Measurements from ENCODE around the gene OR2M7. TPM values are rescaled to one million over a fixed set of nuclear protein-coding genes. Genes with fewer than 3 reads are reported as not detected.

The OR2M7 gene
- polyA plus RNA-seq, 1 donor (not counting 4 experiments of a cell fraction or from before 2014, with no cell fraction given) = not detected

DNA sequence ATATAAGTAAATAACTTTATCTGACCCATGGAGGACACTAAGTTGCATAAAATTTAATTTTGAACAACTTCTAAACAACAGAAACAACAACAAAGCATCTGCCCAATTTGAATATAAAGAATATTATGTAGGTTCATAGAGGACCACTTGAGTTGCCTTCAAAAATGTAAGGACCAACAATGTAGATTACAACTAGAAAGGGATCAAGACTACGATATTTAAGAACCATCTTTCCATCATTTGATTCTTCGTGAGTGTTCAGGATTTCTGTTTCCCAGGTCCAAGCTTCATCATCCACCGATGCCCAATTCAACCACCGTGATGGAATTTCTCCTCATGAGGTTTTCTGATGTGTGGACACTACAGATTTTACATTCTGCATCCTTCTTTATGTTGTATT, 24.1 kb upstream of the OR2M7 start, which contains the start of gene OR14C36:
Gene OR14C36 (plus strand): TSS at position 301 of the 400 bp plus-strand sequence. CDS start 0 bp downstream, at position 301.
- no peaks in the 10 kb centered on the region for H3K4me1 ChIP-seq (ENCODE audit: control insufficient read depth, extremely low read depth, insufficient read depth, low read length)
- TF ChIP-seq EZH2 (IDR thresholded peaks at IDR 0.05; ENCODE audit: low read length) = no peak
- TF ChIP-seq, protein P1, sequence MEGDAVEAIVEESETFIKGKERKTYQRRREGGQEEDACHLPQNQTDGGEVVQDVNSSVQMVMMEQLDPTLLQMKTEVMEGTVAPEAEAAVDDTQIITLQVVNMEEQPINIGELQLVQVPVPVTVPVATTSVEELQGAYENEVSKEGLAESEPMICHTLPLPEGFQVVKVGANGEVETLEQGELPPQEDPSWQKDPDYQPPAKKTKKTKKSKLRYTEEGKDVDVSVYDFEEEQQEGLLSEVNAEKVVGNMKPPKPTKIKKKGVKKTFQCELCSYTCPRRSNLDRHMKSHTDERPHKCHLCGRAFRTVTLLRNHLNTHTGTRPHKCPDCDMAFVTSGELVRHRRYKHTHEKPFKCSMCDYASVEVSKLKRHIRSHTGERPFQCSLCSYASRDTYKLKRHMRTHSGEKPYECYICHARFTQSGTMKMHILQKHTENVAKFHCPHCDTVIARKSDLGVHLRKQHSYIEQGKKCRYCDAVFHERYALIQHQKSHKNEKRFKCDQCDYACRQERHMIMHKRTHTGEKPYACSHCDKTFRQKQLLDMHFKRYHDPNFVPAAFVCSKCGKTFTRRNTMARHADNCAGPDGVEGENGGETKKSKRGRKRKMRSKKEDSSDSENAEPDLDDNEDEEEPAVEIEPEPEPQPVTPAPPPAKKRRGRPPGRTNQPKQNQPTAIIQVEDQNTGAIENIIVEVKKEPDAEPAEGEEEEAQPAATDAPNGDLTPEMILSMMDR (optimal IDR thresholded peaks at IDR 0.05 in 1 of 3, IDR thresholded peaks at IDR 0.05 in 1 of 3, conservative IDR thresholded peaks at IDR 0.05 in 1 of 3; ENCODE audit: extremely low read depth in 1 of 3, insufficient read depth in 2 of 3, low read length in 3 of 3) = no peak
- H4K20me1 ChIP-seq (ENCODE audit: control insufficient read depth, extremely low read depth, insufficient read depth, low read length) = no peaks in the 10 kb centered on the region
- no peak within 1 kb of the TSS for H3K4me2 ChIP-seq (ENCODE audit: control insufficient read depth, extremely low read depth, insufficient read depth, low read depth, low read length)
- H3K9me3 ChIP-seq (ENCODE audit: control insufficient read depth, low read depth, low read length) = no peaks in the 10 kb centered on the region
- H3K36me3 ChIP-seq (ENCODE audit: control insufficient read depth in 2 of 2, extremely low read depth in 1 of 2, insufficient read depth in 2 of 2, low read length in 2 of 2) = no peaks in the 10 kb centered on the region
- H3K27me3 ChIP-seq (ENCODE audit: control insufficient read depth, extremely low read depth, insufficient read depth, low read length) = no peaks in the 10 kb centered on the region
- DNase-seq (ENCODE audit: low read depth, low spot score) (no peak), FAIRE-seq (no peak)
- H3K9me1 ChIP-seq (ENCODE audit: control insufficient read depth, extremely low read depth, insufficient read depth, low read length) = no peaks in the 10 kb centered on the region
- H3K9ac ChIP-seq (ENCODE audit: control insufficient read depth, extremely low read depth, insufficient read depth, low read length) = no peak within 1 kb of the TSS
- no peak within 1 kb of the TSS for H3K27ac ChIP-seq (ENCODE audit: control insufficient read depth, insufficient read depth, low read length)
- H3K4me3 ChIP-seq (ENCODE audit: control insufficient read depth in 2 of 3, extremely low read depth in 1 of 3, insufficient read depth in 2 of 3, low read depth in 1 of 3, low read length in 3 of 3) = no peak within 1 kb of the TSS
- no peaks in the 10 kb centered on the region for H3K79me2 ChIP-seq (ENCODE audit: control insufficient read depth, insufficient read depth, low read length)
- no peak within 1 kb of the TSS for H2AFZ ChIP-seq (ENCODE audit: control insufficient read depth, low read length)
- dilution Hi-C loops (cut with MboI; ENCODE audit: extremely low pct_ligation_motif_present, low sequenced_read_pairs) = no loop called here

DNA sequence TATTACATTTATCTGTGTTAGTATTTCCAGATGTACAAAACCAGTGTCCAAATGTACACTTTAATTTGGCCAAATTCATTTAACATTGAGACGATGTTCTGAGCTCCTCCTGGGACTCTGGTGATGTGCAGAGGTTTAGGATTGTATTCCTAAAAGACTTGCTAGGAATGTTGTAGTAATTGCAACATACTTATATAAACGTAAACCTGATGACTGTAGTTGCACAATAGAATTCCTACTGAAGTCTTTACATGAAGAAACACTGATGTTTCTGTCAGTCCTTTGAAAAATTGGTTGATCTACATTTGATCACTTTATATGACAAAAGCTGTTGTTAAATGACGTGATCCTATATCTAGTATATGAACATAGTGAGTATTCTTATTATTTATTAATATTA, 19.1 kb upstream of the OR2M7 start:
- Histone ChIP-seq H3K79me2 (ENCODE audit: control insufficient read depth, insufficient read depth, low read length) (no peaks in the 10 kb centered on the region), H3K9me3 (ENCODE audit: control insufficient read depth, low read depth, low read length) (no peaks in the 10 kb centered on the region), H3K4me1 (ENCODE audit: control insufficient read depth, extremely low read depth, insufficient read depth, low read length) (no peaks in the 10 kb centered on the region), H3K4me3 (ENCODE audit: control insufficient read depth in 2 of 3, extremely low read depth in 1 of 3, insufficient read depth in 2 of 3, low read depth in 1 of 3, low read length in 3 of 3) (no peak overlapping the region), H3K9me1 (ENCODE audit: control insufficient read depth, extremely low read depth, insufficient read depth, low read length) (no peaks in the 10 kb centered on the region), H3K27ac (ENCODE audit: control insufficient read depth, insufficient read depth, low read length) (no peak overlapping the region), H4K20me1 (ENCODE audit: control insufficient read depth, extremely low read depth, insufficient read depth, low read length) (no peaks in the 10 kb centered on the region), H3K9ac (ENCODE audit: control insufficient read depth, extremely low read depth, insufficient read depth, low read length) (no peak overlapping the region), H3K27me3 (ENCODE audit: control insufficient read depth, extremely low read depth, insufficient read depth, low read length) (no peaks in the 10 kb centered on the region), H3K36me3 (ENCODE audit: control insufficient read depth in 2 of 2, extremely low read depth in 1 of 2, insufficient read depth in 2 of 2, low read length in 2 of 2) (no peaks in the 10 kb centered on the region), H2AFZ (ENCODE audit: control insufficient read depth, low read length) (no peak overlapping the region), H3K4me2 (ENCODE audit: control insufficient read depth, extremely low read depth, insufficient read depth, low read depth, low read length) (no peak overlapping the region)
- no peak for FAIRE-seq
- no peak for DNase-seq (ENCODE audit: low read depth, low spot score)
- TF ChIP-seq EZH2 (IDR thresholded peaks at IDR 0.05; ENCODE audit: low read length) = no peak
- TF ChIP-seq, protein P1 (optimal IDR thresholded peaks at IDR 0.05 in 1 of 3, IDR thresholded peaks at IDR 0.05 in 1 of 3, conservative IDR thresholded peaks at IDR 0.05 in 1 of 3; ENCODE audit: extremely low read depth in 1 of 3, insufficient read depth in 2 of 3, low read length in 3 of 3) = no peak
- dilution Hi-C loops (cut with MboI; ENCODE audit: extremely low pct_ligation_motif_present, low sequenced_read_pairs) = no loop called here
